Neural progenitor cell (in vitro differentiated cells): ENCODE results near the gene CTIF. TPM values are rescaled to one million over a fixed set of nuclear protein-coding genes. Genes with fewer than 3 reads are reported as not detected.
A peak's percentile ranks its signal among the peaks of the same experiment; 100 is the strongest.

Source experiments
- DNase-seq: peaks from one replicate; pipeline ENCODE4 v3.0.0-alpha.2; 2016; ENCODE audit warnings: low spot score
- H2AFZ ChIP-seq: fragments of 200-600 bp; sonication (generic); replicated peaks from 2 replicates; pipeline ENCODE4 v1.6.1; 2016; ENCODE audit warnings: antibody characterized with exemption
- H3F3A ChIP-seq: fragments of 200-600 bp; sonication (generic); 2 replicates; pipeline ENCODE4 v1.6.1; 2016; ENCODE audit warnings: antibody characterized with exemption, low read depth
- H3K27ac ChIP-seq: fragments of 200-600 bp; sonication (generic); 2 replicates; pipeline ENCODE4 v1.5.1; 2016; ENCODE audit warnings: mild to moderate bottlenecking
- H3K27me3 ChIP-seq: fragments of 200-600 bp; sonication (generic); 2 replicates; pipeline ENCODE4 v1.6.1; 2016; ENCODE audit warnings: mild to moderate bottlenecking, moderate library complexity
- H3K36me3 ChIP-seq: fragments of 200-600 bp; sonication (generic); 2 replicates; pipeline ENCODE4 v1.5.1; 2016
- H3K4me1 ChIP-seq: fragments of 200-600 bp; sonication (generic); 2 replicates; pipeline ENCODE4 v1.6.1; 2016; ENCODE audit warnings: mixed run types
- H3K4me2 ChIP-seq: fragments of 200-600 bp; sonication (generic); 2 replicates; pipeline ENCODE4 v1.6.1; 2016
- H3K4me3 ChIP-seq: fragments of 200-600 bp; sonication (generic); 2 replicates; pipeline ENCODE4 v1.5.1; 2016
- H3K79me2 ChIP-seq: fragments of 200-600 bp; sonication (generic); 2 replicates; pipeline ENCODE4 v1.6.1; 2016; ENCODE audit warnings: low read depth
- H3K9ac ChIP-seq: fragments of 200-600 bp; sonication (generic); 2 replicates; pipeline ENCODE4 v1.6.1; 2016
- H3K9me3 ChIP-seq: fragments of 200-600 bp; sonication (generic); 2 replicates; pipeline ENCODE4 v1.5.1; 2016; ENCODE audit warnings: low read depth
- H4K20me1 ChIP-seq: fragments of 200-600 bp; sonication (generic); 2 replicates; pipeline ENCODE4 v1.6.1; 2016; ENCODE audit warnings: low read depth
- H3K27ac Mint-ChIP-seq: 3 replicates; pipeline ENCODE4 v1.8.0; 2021; ENCODE audit warnings: mixed read lengths
- H3K27me3 Mint-ChIP-seq: 2 replicates; pipeline ENCODE4 v1.8.0; 2022; ENCODE audit warnings: low read depth, mild to moderate bottlenecking, inconsistent platforms, moderate library complexity, mixed read lengths; ENCODE audit not compliant: insufficient read depth
- H3K36me3 Mint-ChIP-seq: 3 replicates; pipeline ENCODE4 v1.8.0; 2021; ENCODE audit warnings: mixed read lengths
- H3K4me1 Mint-ChIP-seq: 3 replicates; pipeline ENCODE4 v1.8.0; 2021; ENCODE audit warnings: mixed read lengths
- H3K4me3 Mint-ChIP-seq: 3 replicates; pipeline ENCODE4 v1.8.0; 2021; ENCODE audit warnings: mild to moderate bottlenecking, moderate library complexity, mixed read lengths
- H3K9me3 Mint-ChIP-seq: 3 replicates; pipeline ENCODE4 v1.8.0; 2020; ENCODE audit warnings: mixed read lengths
- EZH2 ChIP-seq: fragments of 200-600 bp; sonication (generic); IDR thresholded peaks from 2 replicates; pipeline ENCODE4 v1.6.1; 2017; ENCODE audit warnings: antibody characterized with exemption, mild to moderate bottlenecking, moderate library complexity
- EZH2phosphoT487 ChIP-seq: fragments of 200-600 bp; sonication (generic); IDR thresholded peaks from 2 replicates; pipeline ENCODE4 v1.6.1; 2017; ENCODE audit warnings: antibody characterized with exemption
- total RNA-seq: library from RNA; depleted of rRNA; stranded (reverse); fragments of >200 nt; gene quantifications from 2 replicates; pipeline ENCODE4 v1.2.3, GENCODE V29; 2015; ENCODE audit warnings: low replicate concordance
- TF ChIP-seq, protein P1 (sequence below): fragments of 200-600 bp; sonication (generic); IDR thresholded peaks from 2 replicates; pipeline ENCODE4 v1.5.1; 2017; ENCODE audit warnings: antibody characterized with exemption, mild to moderate bottlenecking

CTIF gene
- total RNA-seq, 1 donor from 2014 or later, result 17.6 TPM

- DNase-seq, result no peak
- H3K4me3 Mint-ChIP-seq, result no peak overlapping the region
Observed at GRCh38 chr18:48655508-48655907, 116.7 kb downstream of the CTIF start.

DNA sequence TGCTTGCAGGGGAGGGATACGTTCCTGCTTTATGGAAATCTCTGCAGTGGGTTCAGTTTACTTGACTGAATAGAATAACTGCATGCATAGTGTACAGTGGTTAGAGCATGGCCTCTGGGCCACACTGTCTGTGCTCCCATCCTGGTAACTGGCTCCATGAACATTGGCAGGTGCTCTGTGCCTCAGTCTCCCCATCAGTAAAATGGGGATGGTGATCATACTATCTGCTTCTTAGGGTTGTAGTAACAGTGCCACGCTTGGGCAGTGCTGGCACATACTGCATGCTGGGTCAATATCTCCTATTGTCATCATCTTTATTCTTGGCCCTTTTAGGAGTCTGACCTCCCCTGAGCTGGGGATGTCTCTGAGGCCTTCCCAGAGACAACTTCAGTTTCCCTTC is 117.3 kb downstream of the CTIF start:
- H3K36me3 Mint-ChIP-seq, result no peaks in the 10 kb centered on the region
- no peaks in the 10 kb centered on the region for H3K36me3 ChIP-seq
- peaks cover 19% of the 10 kb centered on the region for H3K4me1 ChIP-seq
- no peak overlapping the region for H2AFZ ChIP-seq
- H3K27me3 ChIP-seq, result no peaks in the 10 kb centered on the region
- peaks cover 2% of the 10 kb centered on the region for H3K27me3 Mint-ChIP-seq
- H3K9me3 ChIP-seq, result no peaks in the 10 kb centered on the region
- H3K9ac ChIP-seq, result no peak overlapping the region
- peaks cover 15% of the 10 kb centered on the region for H3K4me1 Mint-ChIP-seq
- H3K27ac ChIP-seq, result no peak overlapping the region
- no peak for TF ChIP-seq EZH2phosphoT487
- TF ChIP-seq, protein P1, sequence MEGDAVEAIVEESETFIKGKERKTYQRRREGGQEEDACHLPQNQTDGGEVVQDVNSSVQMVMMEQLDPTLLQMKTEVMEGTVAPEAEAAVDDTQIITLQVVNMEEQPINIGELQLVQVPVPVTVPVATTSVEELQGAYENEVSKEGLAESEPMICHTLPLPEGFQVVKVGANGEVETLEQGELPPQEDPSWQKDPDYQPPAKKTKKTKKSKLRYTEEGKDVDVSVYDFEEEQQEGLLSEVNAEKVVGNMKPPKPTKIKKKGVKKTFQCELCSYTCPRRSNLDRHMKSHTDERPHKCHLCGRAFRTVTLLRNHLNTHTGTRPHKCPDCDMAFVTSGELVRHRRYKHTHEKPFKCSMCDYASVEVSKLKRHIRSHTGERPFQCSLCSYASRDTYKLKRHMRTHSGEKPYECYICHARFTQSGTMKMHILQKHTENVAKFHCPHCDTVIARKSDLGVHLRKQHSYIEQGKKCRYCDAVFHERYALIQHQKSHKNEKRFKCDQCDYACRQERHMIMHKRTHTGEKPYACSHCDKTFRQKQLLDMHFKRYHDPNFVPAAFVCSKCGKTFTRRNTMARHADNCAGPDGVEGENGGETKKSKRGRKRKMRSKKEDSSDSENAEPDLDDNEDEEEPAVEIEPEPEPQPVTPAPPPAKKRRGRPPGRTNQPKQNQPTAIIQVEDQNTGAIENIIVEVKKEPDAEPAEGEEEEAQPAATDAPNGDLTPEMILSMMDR, result no peak
- no peak for TF ChIP-seq EZH2
- no peak overlapping the region for H3K4me3 ChIP-seq
- peak overlapping the region; percentile 64 for H3K27ac Mint-ChIP-seq
- no peak for DNase-seq
- H4K20me1 ChIP-seq, result peaks cover 10% of the 10 kb centered on the region
- no peaks in the 10 kb centered on the region for H3K79me2 ChIP-seq
- H3K4me3 Mint-ChIP-seq, result no peak overlapping the region
- peaks cover 19% of the 10 kb centered on the region for H3F3A ChIP-seq
- peak overlapping the region; percentile 10 for H3K4me2 ChIP-seq
- peaks cover 10% of the 10 kb centered on the region for H3K9me3 Mint-ChIP-seq

More at GRCh38 chr18:48655508-48655907, 116.7 kb downstream of the CTIF start:
- H3K27ac ChIP-seq, result no peak overlapping the region
- peaks cover 10% of the 10 kb centered on the region for H3K9me3 Mint-ChIP-seq
- H3K9ac ChIP-seq, result no peak overlapping the region
- H3F3A ChIP-seq, result peaks cover 19% of the 10 kb centered on the region
- no peak overlapping the region for H3K4me2 ChIP-seq
- H2AFZ ChIP-seq, result no peak overlapping the region
- H3K36me3 Mint-ChIP-seq, result no peaks in the 10 kb centered on the region
- no peaks in the 10 kb centered on the region for H3K27me3 ChIP-seq
- TF ChIP-seq EZH2phosphoT487, result no peak
- H3K36me3 ChIP-seq, result no peaks in the 10 kb centered on the region
- H3K4me1 ChIP-seq, result peaks cover 19% of the 10 kb centered on the region
- H3K4me1 Mint-ChIP-seq, result peaks cover 9% of the 10 kb centered on the region
- H3K27me3 Mint-ChIP-seq, result peaks cover 2% of the 10 kb centered on the region
- H3K9me3 ChIP-seq, result no peaks in the 10 kb centered on the region
- peaks cover 10% of the 10 kb centered on the region for H4K20me1 ChIP-seq
- no peaks in the 10 kb centered on the region for H3K79me2 ChIP-seq
- peak overlapping the region; percentile 1 for H3K27ac Mint-ChIP-seq
- H3K4me3 ChIP-seq, result no peak overlapping the region

GRCh38 chr18:48656582-48656981 is 117.8 kb downstream of the CTIF start:
- Mint-ChIP-seq H3K36me3 (no peaks in the 10 kb centered on the region), H3K27ac (peak overlapping the region; percentile 64), H3K4me3 (no peak overlapping the region), H3K27me3 (peaks cover 2% of the 10 kb centered on the region), H3K9me3 (peaks cover 10% of the 10 kb centered on the region), H3K4me1 (peaks cover 19% of the 10 kb centered on the region)
- H3K4me1 ChIP-seq, result peaks cover 19% of the 10 kb centered on the region
- no peak overlapping the region for H3K27ac ChIP-seq
- DNase-seq, result peak; percentile 42
- no peaks in the 10 kb centered on the region for H3K36me3 ChIP-seq
- H3K4me3 ChIP-seq, result no peak overlapping the region
- H3K9me3 ChIP-seq, result no peaks in the 10 kb centered on the region
- no peak overlapping the region for H2AFZ ChIP-seq
- H3F3A ChIP-seq, result peaks cover 19% of the 10 kb centered on the region
- no peak overlapping the region for H3K9ac ChIP-seq
- peaks cover 10% of the 10 kb centered on the region for H4K20me1 ChIP-seq
- no peak for TF ChIP-seq EZH2
- TF ChIP-seq, protein P1, result no peak
- no peak for TF ChIP-seq EZH2phosphoT487
- H3K79me2 ChIP-seq, result no peaks in the 10 kb centered on the region
- peak overlapping the region; percentile 10 for H3K4me2 ChIP-seq
- no peaks in the 10 kb centered on the region for H3K27me3 ChIP-seq

- H3K4me2 ChIP-seq, result no peak overlapping the region
Observed at GRCh38 chr18:48657447-48658120, 118.8 kb downstream of the CTIF start.

More at GRCh38 chr18:48657447-48658120, 118.8 kb downstream of the CTIF start:
- H3K4me3 Mint-ChIP-seq, result no peak overlapping the region
- Histone ChIP-seq H3K4me1 (peaks cover 19% of the 10 kb centered on the region), H3K27me3 (no peaks in the 10 kb centered on the region), H3F3A (peaks cover 19% of the 10 kb centered on the region), H3K9me3 (no peaks in the 10 kb centered on the region), H2AFZ (no peak overlapping the region), H3K27ac (no peak overlapping the region), H3K36me3 (no peaks in the 10 kb centered on the region), H3K9ac (no peak overlapping the region), H4K20me1 (peaks cover 10% of the 10 kb centered on the region), H3K79me2 (no peaks in the 10 kb centered on the region), H3K4me3 (no peak overlapping the region)
- TF ChIP-seq EZH2 (no peak), EZH2phosphoT487 (no peak)
- TF ChIP-seq, protein P1, result no peak
- DNase-seq, result peak; percentile 20
- H3K27ac Mint-ChIP-seq, result no peak overlapping the region
- peaks cover 28% of the 10 kb centered on the region for H3K4me1 Mint-ChIP-seq
- H3K9me3 Mint-ChIP-seq, result peaks cover 7% of the 10 kb centered on the region
- no peaks in the 10 kb centered on the region for H3K36me3 Mint-ChIP-seq
- peaks cover 2% of the 10 kb centered on the region for H3K27me3 Mint-ChIP-seq
